Right renal pelvis (tissue), 4 donors: ENCODE measurements around the gene HSFX4. TPM values are rescaled to one million over a fixed set of nuclear protein-coding genes. Genes with fewer than 3 reads are reported as not detected.
"Not testable (repeated sequence)": the region's sequence is repeated elsewhere in the genome, so short reads cannot be mapped to it uniquely, and the experiment has no call there.

Experiments used
- DNase-seq, 4 donors: peaks; one replicate each; pipeline ENCODE4 v3.0.0-alpha.2; 2013; ENCODE audit warnings: low read depth in 4 of 4, low spot score in 3 of 4, missing footprints in 1 of 4
- polyA plus RNA-seq, 4 donors: library from polyadenylated mRNA; unstranded; fragments of 120-200 nt; gene quantifications; one replicate each; pipeline ENCODE4 v1.2.1, GENCODE V29; 2013; ENCODE audit not compliant: insufficient read length in 4 of 4

HSFX4 gene
- polyA plus RNA-seq, 4 donors: 0.14 to 0.17 TPM; not detected in 2

- not testable (repeated sequence) for DNase-seq
Observed at GRCh38 chrX:149937328-149937727, 8.0 kb downstream of the HSFX4 start.

- DNase-seq: no peak
Observed at GRCh38 chrX:149937871-149938426, 8.6 kb downstream of the HSFX4 start.

GRCh38 chrX:149938427-149938880 is 9.1 kb downstream of the HSFX4 start, which contains the start of gene EOLA2:
Gene EOLA2, minus strand, starts transcription at chrX:149938491. Its CDS starts 4,617 bp downstream, at chrX:149933874.
- DNase-seq: peak; percentile 86 to 92 (median 89)

- DNase-seq: peak; percentile 68 to 84 (median 82)
Observed at GRCh38 chrX:149938881-149939654, 9.7 kb downstream of the HSFX4 start.

GRCh38 chrX:149939655-149939904 is 10.2 kb downstream of the HSFX4 start:
- DNase-seq: no peak

GRCh38 chrX:149939905-149940673 is 10.7 kb downstream of the HSFX4 start:
- DNase-seq: peak; percentile 79 to 87 (median 82)

- DNase-seq: not testable (repeated sequence)
Observed at GRCh38 chrX:149940674-149941024, 11.3 kb downstream of the HSFX4 start.

- not testable (repeated sequence) for DNase-seq
Observed at GRCh38 chrX:149945087-149945670, 15.8 kb downstream of the HSFX4 start.

- not testable (repeated sequence) for DNase-seq
Observed at GRCh38 chrX:149945820-149946219, 16.4 kb downstream of the HSFX4 start.

- DNase-seq: not testable (repeated sequence)
Observed at GRCh38 chrX:149946932-149947331, 17.6 kb downstream of the HSFX4 start.

GRCh38 chrX:149948016-149948415 is 18.6 kb downstream of the HSFX4 start:
- DNase-seq: no peak

GRCh38 chrX:149949743-149950436 is 20.5 kb downstream of the HSFX4 start:
- no peak for DNase-seq

GRCh38 chrX:149950681-149951080 is 21.3 kb downstream of the HSFX4 start:
- no peak for DNase-seq

GRCh38 chrX:149961572-149961971 is 32.2 kb downstream of the HSFX4 start:
- DNase-seq: no peak

GRCh38 chrX:149962010-149962409 is 32.6 kb downstream of the HSFX4 start:
- DNase-seq: no peak

- DNase-seq: peak in 1 of 4 donors; percentile 33
Observed at GRCh38 chrX:149962859-149963757, 33.7 kb downstream of the HSFX4 start.

GRCh38 chrX:149979126-149979644 is 49.8 kb downstream of the HSFX4 start:
- DNase-seq: no peak
